ENCODE results near the gene ATP8B3. TPM values are rescaled to one million over a fixed set of nuclear protein-coding genes. Genes with fewer than 3 reads are reported as not detected.

Gene ATP8B3
- total RNA-seq, 1 experiment from 2014 or later = 9.6 TPM

GRCh38 chr19:1744822-1745563, 67.1 kb downstream of the ATP8B3 start:
- no peak for DNase-seq
- Mint-ChIP-seq H3K27ac (no peak overlapping the region), H3K27me3 (ENCODE audit: low read depth) (peaks cover 95% of the 10 kb centered on the region), H3K36me3 (ENCODE audit: insufficient read depth in 1 of 3, low read depth in 3 of 3) (no peaks in the 10 kb centered on the region), H3K4me3 (peak overlapping the region in 1 of 2 experiments; percentile 71; a peak in 3 of 5 replicates), H3K9me3 (peaks cover 5 to 6% of the 10 kb centered on the region in 2 experiments; a peak in 2 of 5 replicates), H3K4me1 (peaks cover 9 to 19% of the 10 kb centered on the region in 2 experiments)
- H2AK5ac ChIP-seq (ENCODE audit: insufficient read length, low read length) = no peak overlapping the region
- H3K18ac ChIP-seq (ENCODE audit: insufficient read length, low read depth, low read length) = no peak overlapping the region
- H2BK15ac ChIP-seq (ENCODE audit: low read depth, low read length) = no peak overlapping the region
- no CpG with 5 or more reads among the region's 19 CpGs for WGBS (ENCODE audit: extremely low coverage, insufficient read length, low lambda C conversion rate)
- no peak overlapping the region for H4K8ac ChIP-seq (replicated peaks; ENCODE audit: insufficient read length, low read depth, low read length)
- H3K23me2 ChIP-seq (ENCODE audit: insufficient read length, low read depth, low read length, poor library complexity, severe bottlenecking) = peaks cover 22% of the 10 kb centered on the region
- no peak overlapping the region for H3K9ac ChIP-seq (ENCODE audit: extremely low read depth, insufficient read length, low read length)
- no peak overlapping the region for H3K56ac ChIP-seq (ENCODE audit: insufficient read length, low read depth, low read length)
- H3K4me2 ChIP-seq (ENCODE audit: insufficient read depth, insufficient read length, low read length) = peak overlapping the region; percentile 66
- H2BK120ac ChIP-seq (ENCODE audit: low read depth, low read length, poor library complexity, severe bottlenecking) = no peak overlapping the region
- H3K27ac ChIP-seq (ENCODE audit: insufficient read length, low read depth, low read length) = no peak overlapping the region
- H2AFZ ChIP-seq (ENCODE audit: low read length) = no peak overlapping the region
- H2BK5ac ChIP-seq (ENCODE audit: insufficient read length, low read length) = no peak overlapping the region
- no peak overlapping the region for H4K5ac ChIP-seq (ENCODE audit: insufficient read length, low read depth, low read length)
- H3K4ac ChIP-seq (ENCODE audit: low read depth, low read length) = no peak overlapping the region
- H4K91ac ChIP-seq (ENCODE audit: insufficient read length, low read depth, low read length) = no peak overlapping the region
- no peak overlapping the region for H2BK20ac ChIP-seq (ENCODE audit: low read depth, low read length, poor library complexity, severe bottlenecking)
- H3K4me1 ChIP-seq (ENCODE audit: insufficient read depth, low read length) = no peaks in the 10 kb centered on the region; the same call in 1 of the 2 replicates
- H4K20me1 ChIP-seq (ENCODE audit: control insufficient read depth, insufficient read depth, insufficient read length) = no peaks in the 10 kb centered on the region
- no peak overlapping the region for H3T11ph ChIP-seq (ENCODE audit: low read length)
- no peak overlapping the region for H2BK12ac ChIP-seq (ENCODE audit: insufficient read length, low read depth, low read length)
- no peaks in the 10 kb centered on the region for H3K9me3 ChIP-seq (ENCODE audit: control insufficient read depth, low read depth, low read length)
- no peak overlapping the region; the same call in 1 of the 2 replicates for H3K14ac ChIP-seq (ENCODE audit: insufficient read depth, low read length)
- peaks cover 43% of the 10 kb centered on the region for H3K27me3 ChIP-seq (ENCODE audit: insufficient read depth, low read length)
- H3K79me1 ChIP-seq (ENCODE audit: insufficient read depth, low read depth, low read length, poor library complexity, severe bottlenecking) = no peaks in the 10 kb centered on the region
- no peaks in the 10 kb centered on the region for H3K79me2 ChIP-seq (ENCODE audit: insufficient read depth, low read length)
- TF ChIP-seq CTCF (conservative IDR thresholded peaks at IDR 0.05) = no peak
- H3K23ac ChIP-seq (ENCODE audit: insufficient read length, low read depth, low read length) = no peak overlapping the region

Data from H9 (cell line).